HG03521 (cell line): ENCODE results near the gene CNPPD1.
"Not testable (repeated sequence)": the region's sequence is repeated elsewhere in the genome, so short reads cannot be mapped to it uniquely, and the experiment has no call there.

Source experiments
- ATAC-seq: cut with Tn5 transposase; IDR thresholded peaks from one replicate; pipeline ENCODE4 v1.9.1; 2021; ENCODE audit warnings: mild to moderate bottlenecking, moderate library complexity; ENCODE audit not compliant: unreplicated experiment

The CNPPD1 gene

DNA sequence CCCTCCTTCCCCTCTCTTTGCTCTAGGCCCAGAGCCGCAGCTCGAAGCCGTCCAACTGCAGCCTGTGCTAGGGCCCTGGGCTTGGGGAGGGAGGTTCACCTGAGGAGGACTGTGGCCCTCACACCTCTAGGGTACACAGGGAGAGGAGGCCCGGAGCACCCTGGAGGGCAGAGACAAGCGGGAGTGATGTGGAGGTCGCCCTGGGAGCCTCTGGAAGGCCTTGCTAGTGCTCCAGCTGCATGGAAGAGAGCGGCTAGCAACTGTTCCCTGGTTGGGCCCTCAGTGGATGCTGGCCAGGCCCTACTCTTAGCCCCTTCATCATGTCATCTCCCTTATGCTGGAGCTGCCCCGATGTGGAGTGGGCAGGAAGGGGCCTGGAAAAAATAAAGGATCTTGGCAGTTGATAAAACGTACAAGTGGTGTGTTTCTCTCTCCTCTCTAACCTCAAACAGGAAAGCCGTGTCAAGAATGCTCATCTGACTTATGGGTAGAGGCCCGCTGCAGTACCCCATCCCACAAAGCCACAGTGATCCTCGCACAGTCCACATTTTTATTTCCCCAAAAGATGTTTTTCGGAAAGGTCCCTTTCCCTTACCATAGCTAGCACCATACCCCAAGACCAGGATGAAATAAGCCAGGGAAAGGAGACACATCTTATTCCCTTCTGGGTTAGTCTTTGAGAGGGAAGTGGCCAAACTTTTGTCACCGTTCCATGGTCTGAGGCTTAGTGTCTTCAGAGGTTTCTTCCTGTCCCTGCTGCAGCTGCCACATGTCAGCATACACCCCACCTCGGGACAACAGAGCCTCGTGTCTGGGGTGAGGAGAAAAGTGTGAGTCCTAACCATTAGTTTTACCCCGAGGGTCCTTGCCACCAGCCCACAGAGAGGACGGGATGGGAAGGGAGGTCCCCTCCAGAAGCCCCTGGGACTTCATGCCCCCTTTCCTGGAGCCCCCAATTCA is 32.8 kb upstream of the CNPPD1 start:
- ATAC-seq, result no peak

GRCh38 chr2:219207884-219208740 is 31.4 kb upstream of the CNPPD1 start:
- no peak for ATAC-seq

DNA sequence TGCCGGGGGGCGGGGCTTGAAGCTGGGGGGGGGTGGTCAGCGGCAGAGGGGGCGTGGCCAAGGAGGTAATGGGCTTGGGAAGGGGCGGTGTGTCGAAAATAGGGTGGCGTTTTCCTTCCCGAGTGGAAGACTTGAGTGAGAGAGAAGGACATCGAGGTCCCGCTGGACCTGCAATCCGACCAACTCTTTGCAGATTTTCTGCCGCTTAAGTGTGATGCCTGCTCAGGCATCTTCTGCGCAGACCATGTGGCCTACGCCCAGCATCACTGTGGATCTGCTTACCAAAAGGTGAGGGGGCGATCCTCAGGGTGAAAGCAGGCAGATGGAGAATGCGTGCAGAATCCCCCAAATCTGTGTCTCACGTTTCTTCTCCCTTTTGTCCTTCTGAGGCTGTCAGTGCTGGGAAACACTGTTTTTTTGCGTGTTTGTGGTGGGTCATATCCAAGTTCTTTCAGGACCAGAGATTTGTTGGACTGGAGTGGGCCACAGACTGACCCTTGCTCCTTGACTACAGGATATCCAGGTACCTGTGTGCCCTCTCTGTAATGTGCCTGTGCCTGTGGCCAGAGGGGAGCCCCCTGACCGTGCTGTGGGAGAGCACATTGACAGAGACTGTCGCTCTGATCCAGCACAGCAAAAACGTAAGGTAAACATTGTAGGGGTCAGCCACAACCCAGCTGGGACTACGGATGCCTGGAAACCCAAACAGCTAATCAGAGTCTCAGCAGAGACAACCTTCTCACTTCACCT is 30.6 kb upstream of the CNPPD1 start:
- ATAC-seq, result no peak

DNA sequence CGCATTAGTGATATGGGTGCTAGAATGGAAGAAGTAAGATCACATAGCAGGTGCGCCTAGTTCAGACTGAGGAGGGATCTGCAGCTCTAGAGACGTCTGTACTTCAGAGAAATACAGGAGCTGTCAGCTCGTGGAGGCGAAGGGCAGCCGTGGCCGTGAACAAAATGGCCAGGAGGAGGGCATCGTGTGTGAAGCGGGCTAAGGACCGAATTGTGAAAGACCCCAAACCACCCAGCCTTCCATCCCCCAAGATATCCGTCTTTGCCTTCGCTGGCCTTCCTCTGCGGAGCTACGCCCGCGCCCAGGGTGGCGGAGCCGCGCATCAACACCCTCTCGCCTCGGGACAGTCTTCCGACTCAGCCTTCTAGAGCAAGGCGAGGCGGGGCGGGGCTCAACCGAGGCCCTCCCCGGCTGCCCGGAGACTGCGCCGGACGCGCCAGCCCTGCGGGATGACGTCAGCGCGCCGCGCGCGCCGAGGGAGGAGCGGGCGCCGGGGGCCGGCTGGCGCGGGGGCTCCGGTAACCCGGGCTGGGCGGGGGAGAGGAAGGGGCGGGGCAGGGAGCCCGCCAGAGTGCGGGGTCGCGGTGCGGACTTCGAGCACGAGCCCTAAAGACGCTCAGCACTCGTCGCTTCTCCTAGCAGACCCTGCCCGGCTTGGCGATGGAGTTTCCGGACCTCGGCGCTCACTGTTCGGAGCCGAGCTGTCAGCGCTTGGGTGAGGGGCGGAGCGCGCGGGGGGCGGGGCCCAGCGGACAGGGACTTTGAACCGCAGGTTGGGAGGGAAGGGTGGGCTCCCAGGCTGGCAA is 29.8 kb upstream of the CNPPD1 start, which contains the start of gene ZFAND2B:
TSS of gene ZFAND2B (plus strand) at position 455 of the 806 bp plus-strand sequence. CDS start at position 661, 206 bp downstream.
- peak; percentile 97 for ATAC-seq

DNA sequence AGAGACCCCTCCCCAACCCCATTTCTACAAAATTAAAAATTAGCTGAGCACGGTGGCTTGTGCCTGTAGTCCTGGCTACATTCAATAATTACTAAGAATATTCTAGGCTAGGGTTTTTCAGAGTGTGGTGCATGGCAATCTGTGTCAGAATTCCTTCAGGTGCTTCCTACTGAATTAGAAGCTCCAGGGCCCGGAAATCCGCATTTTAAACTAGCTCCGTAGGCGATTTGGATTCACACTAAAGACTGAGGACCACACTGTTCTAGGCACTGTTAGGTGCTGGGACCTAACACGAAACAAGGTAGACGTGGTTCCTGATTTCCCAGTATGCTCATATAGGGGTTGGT is 29.2 kb upstream of the CNPPD1 start:
- no peak for ATAC-seq

DNA sequence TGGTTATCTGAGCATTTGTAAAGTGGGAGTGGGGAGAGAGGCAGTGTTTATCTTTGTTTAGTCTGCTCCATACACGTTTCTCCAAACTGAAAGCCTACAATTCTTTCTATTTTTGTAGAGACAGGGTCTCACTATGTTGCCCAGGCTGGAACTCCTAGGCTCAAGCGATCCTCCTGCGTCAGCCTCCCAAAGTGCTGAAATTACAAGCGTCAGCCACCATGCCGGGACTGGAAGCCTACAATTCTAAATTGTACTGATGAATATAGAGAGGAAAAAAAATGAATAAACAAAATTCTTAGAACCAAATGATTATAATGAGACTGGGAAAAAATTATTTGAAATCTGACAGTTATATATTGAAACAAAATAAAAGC is 28.4 kb upstream of the CNPPD1 start:
- ATAC-seq, result no peak

GRCh38 chr2:219204425-219205164 is 27.9 kb upstream of the CNPPD1 start:
- ATAC-seq, result no peak

DNA sequence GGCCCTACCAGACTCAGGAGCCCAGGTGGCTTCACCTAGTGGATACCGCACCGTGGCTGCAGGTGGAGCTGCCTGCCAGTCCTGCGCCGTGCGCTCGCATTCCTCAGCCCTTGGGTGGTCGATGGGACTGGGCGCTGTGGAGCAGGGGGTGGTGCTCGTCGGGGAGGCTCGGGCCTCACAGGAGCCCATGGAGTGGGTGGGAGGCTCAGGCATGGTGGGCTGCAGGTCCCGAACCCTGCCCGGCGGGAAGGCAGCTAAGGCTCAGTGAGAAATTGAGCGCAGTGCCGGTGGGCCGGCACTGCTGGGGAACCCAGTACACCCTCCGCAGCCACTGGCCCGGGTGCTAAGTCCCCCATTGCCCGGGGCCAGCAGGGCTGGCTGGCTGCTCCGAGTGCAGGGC is 24.6 kb upstream of the CNPPD1 start:
- not testable (repeated sequence) for ATAC-seq

GRCh38 chr2:219200502-219201326 is 24.0 kb upstream of the CNPPD1 start:
- ATAC-seq, result not testable (repeated sequence)

GRCh38 chr2:219199470-219200211 is 22.9 kb upstream of the CNPPD1 start:
- ATAC-seq, result no peak

GRCh38 chr2:219198974-219199373 is 22.2 kb upstream of the CNPPD1 start:
- ATAC-seq, result no peak

- no peak for ATAC-seq
Measured at GRCh38 chr2:219197388-219197787, 20.7 kb upstream of the CNPPD1 start.

GRCh38 chr2:219186754-219187456 is 10.2 kb upstream of the CNPPD1 start:
- ATAC-seq, result no peak

GRCh38 chr2:219184121-219184520 is 7.4 kb upstream of the CNPPD1 start:
- ATAC-seq, result no peak

DNA sequence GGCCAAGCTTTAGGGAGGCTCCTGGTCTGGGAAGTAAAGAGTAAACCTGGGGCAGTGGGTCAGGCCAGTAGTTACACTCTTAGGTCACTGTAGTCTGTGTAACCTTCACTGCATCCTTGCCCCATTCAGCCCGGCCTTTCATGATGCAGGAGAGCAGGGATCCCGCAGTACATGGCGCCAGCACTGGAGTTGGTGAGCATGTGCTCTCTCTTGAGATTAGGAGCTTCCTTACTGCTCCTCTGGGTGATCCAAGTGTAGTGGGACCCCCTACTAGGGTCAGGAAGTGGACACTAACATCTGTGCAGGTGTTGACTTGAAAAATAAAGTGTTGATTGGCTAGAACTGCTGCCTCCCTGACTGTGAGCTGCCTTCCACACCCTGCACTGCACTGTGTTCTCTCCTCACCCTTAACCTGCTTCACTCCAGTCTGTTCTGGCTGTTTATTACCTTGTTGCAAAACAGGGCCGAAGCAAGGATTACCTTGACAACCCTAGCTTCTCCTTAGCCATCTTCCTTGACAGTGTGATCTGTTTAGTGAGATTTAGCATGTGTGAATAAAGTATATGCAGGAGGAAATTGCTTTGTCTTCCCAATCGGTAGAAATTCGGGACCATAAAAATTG is 6.5 kb upstream of the CNPPD1 start:
- ATAC-seq, result no peak

- no peak for ATAC-seq
Measured at GRCh38 chr2:219182331-219183150, 5.8 kb upstream of the CNPPD1 start.
